GM10248 (cell line): Measurements from ENCODE around the gene BACE2.

Source experiments
- CTCF ChIA-PET: fragments of 300-600 bp; sonication (Branson Sonifier 250); formaldehyde crosslinking; extraction: SDS; loops from one replicate; lab custom pipeline; 2021; ENCODE audit warnings: antibody characterized with exemption; lab: Yijun Ruan, JAX
- POLR2A ChIA-PET: fragments of 350-650 bp; sonication (Branson Sonifier 250); formaldehyde crosslinking; extraction: SDS; loops from one replicate; lab custom pipeline; 2020; ENCODE audit warnings: antibody characterized with exemption; lab: Yijun Ruan, JAX
- DNase-seq: peaks from one replicate; pipeline ENCODE4 v3.0.0; 2012; ENCODE audit errors: extremely low spot score
- CTCF ChIP-seq: IDR thresholded peaks from 2 replicates; pipeline ENCODE4 v1.5.1; 2012; ENCODE audit warnings: mild to moderate bottlenecking, low read depth; ENCODE audit errors: extremely low read depth, missing control alignments, control extremely low read depth

Gene BACE2

DNA sequence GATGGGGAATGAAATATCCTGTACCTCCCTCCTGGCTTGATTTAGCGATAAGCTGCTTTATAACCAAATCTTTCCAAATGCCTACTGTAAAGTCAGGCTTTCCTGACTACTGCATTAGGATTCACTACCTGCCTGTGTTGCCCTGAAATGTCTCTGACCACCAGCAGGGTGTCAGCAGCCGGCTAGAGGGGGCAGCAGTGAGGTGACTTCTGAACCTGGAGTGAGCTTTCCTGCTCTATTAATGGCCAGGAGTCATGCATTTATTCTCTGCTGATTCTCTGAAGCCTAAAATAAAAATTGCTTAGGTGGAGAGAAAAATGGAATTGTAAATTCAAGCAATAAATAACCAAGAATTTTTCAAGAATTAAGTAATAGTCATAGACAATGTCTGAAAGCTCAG, 2.5 kb downstream of the BACE2 start:
- ChIA-PET CTCF (interaction anchor here (0.9 to 1.0 kb wide), 2 partner anchors 24 to 42 kb away, joined by 3 read pairs; no protein-coding TSS in a partner anchor), POLR2A (no interaction called here)
- DNase-seq: peak; percentile 37
- peak; percentile 28 for TF ChIP-seq CTCF

GRCh38 chr21:41170859-41171609, 3.1 kb downstream of the BACE2 start:
- POLR2A ChIA-PET: no interaction called here
- TF ChIP-seq CTCF: no peak
- no peak for DNase-seq
- CTCF ChIA-PET: interaction anchor here (0.9 to 1.8 kb wide), 3 partner anchors 8 to 43 kb away, joined by 3 to 6 read pairs (median 3); no protein-coding TSS in a partner anchor

DNA sequence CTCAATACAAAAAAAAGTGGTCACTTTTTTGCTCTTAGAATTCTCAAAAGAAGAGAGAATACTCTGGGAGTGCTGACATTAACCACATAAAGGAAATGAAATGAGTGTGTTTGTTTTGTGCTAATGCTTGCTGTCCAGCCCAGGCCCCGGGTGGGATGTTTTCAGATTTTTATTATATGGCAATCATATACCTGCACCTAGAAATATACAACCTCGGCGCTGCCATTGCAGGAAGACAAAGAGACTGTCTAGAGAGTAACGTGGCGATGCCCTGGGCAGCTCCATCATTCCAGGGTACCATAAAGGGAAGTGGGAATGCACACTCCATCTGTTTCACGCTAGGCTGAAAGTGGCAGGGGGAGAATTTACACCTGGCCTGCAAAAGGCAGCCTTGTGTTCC, 7.1 kb downstream of the BACE2 start:
- no peak for TF ChIP-seq CTCF
- POLR2A ChIA-PET: no interaction called here
- DNase-seq: no peak
- CTCF ChIA-PET: no interaction called here

DNA sequence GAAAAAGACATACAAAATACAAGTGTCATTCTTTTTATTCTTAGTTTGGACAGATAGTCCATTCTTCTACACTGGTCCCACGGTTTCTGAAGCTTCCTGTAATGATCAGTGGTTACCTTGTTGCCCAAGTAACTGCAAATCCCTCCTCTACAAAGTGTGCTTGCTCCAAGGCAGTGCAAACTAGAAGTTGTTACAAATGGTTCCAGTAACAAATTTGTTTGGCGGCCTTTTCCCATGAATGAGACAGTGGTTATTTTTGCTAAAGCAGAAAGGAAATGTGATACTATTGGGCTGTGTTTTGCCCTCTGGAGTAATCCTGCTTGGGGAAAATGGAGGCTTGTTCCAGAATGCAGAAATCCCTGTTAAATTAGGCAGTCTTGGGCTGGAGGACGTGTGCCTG, 8.9 kb downstream of the BACE2 start:
- no peak for TF ChIP-seq CTCF
- ChIA-PET POLR2A (no interaction called here), CTCF (no interaction called here)
- no peak for DNase-seq

GRCh38 chr21:41180752-41181151, 12.8 kb downstream of the BACE2 start:
- DNase-seq: no peak
- TF ChIP-seq CTCF: no peak
- ChIA-PET POLR2A (no interaction called here), CTCF (no interaction called here)

DNA sequence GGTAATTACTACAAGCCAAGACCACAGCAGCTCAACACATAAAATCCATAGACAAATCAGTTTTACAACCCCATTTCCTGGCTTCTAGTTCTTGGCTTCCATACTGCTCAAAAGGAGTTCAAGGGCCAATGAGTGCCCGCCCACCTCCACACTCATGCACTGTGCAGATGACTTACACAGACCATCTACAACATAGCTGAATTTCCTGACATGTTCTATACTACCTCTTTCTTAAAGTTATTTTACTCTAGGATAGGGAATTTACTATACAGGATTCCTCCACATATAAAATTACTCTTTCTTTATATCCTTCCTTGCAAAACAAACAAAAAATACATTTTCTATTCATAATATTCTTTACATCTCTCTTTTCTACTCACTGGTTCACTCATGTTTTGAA, 14.6 kb downstream of the BACE2 start:
- ChIA-PET POLR2A (no interaction called here), CTCF (no interaction called here)
- DNase-seq: no peak
- TF ChIP-seq CTCF: no peak
